Activated CD4-positive, alpha-beta memory T cell treated with anti-CD3 and anti-CD28 coated beads for 36 hours (primary cell): ENCODE measurements around the gene GLT1D1. TPM values are rescaled to one million over a fixed set of nuclear protein-coding genes. Genes with fewer than 3 reads are reported as not detected.

Experiments
- CTCF ChIA-PET: fragments of 350-600 bp; sonication (Branson Sonifier 250); formaldehyde crosslinking; loops from one replicate; lab custom pipeline; 2021; ENCODE audit warnings: antibody characterized with exemption, inconsistent platforms; lab: Charles Lee
- POLR2A ChIA-PET: fragments of 350-600 bp; sonication (Branson Sonifier 250); formaldehyde crosslinking; loops from one replicate; lab custom pipeline; 2021; ENCODE audit warnings: antibody characterized with exemption; lab: Charles Lee
- DNase-seq: peaks from one replicate; pipeline ENCODE4 v3.0.0-alpha.2; 2020
- H3K27ac Mint-ChIP-seq: one replicate; pipeline ENCODE4 v1.8.0; 2021; ENCODE audit warnings: mixed read lengths
- H3K27me3 Mint-ChIP-seq: one replicate; pipeline ENCODE4 v1.8.0; 2021; ENCODE audit warnings: mixed read lengths
- H3K36me3 Mint-ChIP-seq: one replicate; pipeline ENCODE4 v1.8.0; 2021; ENCODE audit warnings: mixed read lengths
- H3K4me1 Mint-ChIP-seq: one replicate; pipeline ENCODE4 v1.8.0; 2021; ENCODE audit warnings: low read depth, mixed read lengths
- H3K4me3 Mint-ChIP-seq: one replicate; pipeline ENCODE4 v1.8.0; 2021; ENCODE audit warnings: mild to moderate bottlenecking, mixed read lengths
- H3K9me3 Mint-ChIP-seq: one replicate; pipeline ENCODE4 v1.8.0; 2021; ENCODE audit warnings: mixed read lengths
- intact Hi-C: fragments of 100-400 bp; cut with micrococcal nuclease; formaldehyde crosslinking; loops from one replicate; pipeline ENCODE4 v1.15.1; 2023
- total RNA-seq, 2 experiments: library from RNA; stranded (reverse); gene quantifications; one replicate each; pipeline ENCODE4 v1.2.3, GENCODE V29; 2021

Gene GLT1D1
- total RNA-seq, 2 experiments from 2014 or later: not detected

DNA sequence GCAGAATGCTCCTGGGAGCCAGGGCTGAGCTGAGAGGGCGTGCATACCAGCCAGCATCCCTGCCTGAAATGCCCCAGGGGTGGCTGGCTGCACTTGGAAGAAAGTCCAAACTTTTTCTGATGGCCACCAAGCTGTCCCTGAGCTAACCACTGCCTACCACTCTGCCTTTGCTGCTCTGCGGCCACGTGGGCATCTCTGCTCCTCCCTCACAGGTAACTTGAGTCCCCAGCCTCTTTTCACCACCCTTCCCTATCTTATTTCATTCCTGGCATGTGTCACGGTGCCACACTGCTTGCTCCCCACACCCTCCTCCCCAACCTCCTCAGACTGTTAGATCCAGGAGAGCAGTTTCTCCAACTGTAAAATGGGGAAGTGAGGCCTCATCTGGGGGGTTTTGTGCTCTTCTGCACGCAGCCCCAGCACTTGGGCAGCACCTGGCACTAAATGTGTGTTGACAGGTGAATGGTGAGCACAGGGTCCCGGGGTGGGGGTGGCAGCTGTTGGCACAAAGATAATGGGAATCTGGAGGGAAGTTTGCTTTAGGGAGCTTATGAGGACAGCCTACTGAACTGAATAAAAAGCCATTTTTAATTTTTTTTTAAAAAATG, 113.0 kb downstream of the GLT1D1 start:
- intact Hi-C loops: no loop called here
- no peak for DNase-seq
- Mint-ChIP-seq H3K27me3 (no peaks in the 10 kb centered on the region), H3K9me3 (peaks cover 8% of the 10 kb centered on the region), H3K27ac (no peak overlapping the region), H3K36me3 (no peaks in the 10 kb centered on the region), H3K4me3 (no peak overlapping the region), H3K4me1 (no peaks in the 10 kb centered on the region)
- POLR2A ChIA-PET: no interaction called here
- CTCF ChIA-PET: interaction anchor here (1.2 kb wide), 1 partner anchor 9 kb away, joined by 3 read pairs; no protein-coding TSS in a partner anchor

DNA sequence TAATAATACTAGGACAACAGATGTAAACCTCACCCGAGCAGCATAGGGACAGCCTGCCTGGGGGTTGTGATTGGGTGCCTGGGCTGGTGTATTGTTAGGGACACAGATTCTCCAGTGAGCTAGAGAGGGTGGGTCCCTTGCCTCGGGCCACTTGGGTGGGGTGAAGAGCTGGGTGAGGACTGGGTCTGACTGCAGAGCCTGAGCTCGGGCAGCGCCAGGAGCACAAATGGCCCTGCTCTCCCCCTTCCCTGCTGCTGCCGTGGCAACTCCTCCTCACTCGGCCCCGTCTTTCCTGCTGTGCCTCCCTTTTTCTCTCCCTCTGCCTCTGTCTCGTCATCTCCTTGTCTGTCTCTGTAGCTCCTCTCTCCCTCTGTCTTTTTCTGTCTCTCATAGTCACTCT, 115.4 kb downstream of the GLT1D1 start:
- H3K4me3 Mint-ChIP-seq: no peak overlapping the region
- H3K36me3 Mint-ChIP-seq: no peaks in the 10 kb centered on the region
- no peaks in the 10 kb centered on the region for H3K4me1 Mint-ChIP-seq
- CTCF ChIA-PET: no interaction called here
- peaks cover 5% of the 10 kb centered on the region for H3K27me3 Mint-ChIP-seq
- POLR2A ChIA-PET: interaction anchor here (0.5 kb wide), 1 partner anchor 1862 kb away, joined by 4 read pairs; no protein-coding TSS in a partner anchor
- DNase-seq: no peak
- intact Hi-C loops: no loop called here
- H3K27ac Mint-ChIP-seq: no peak overlapping the region
- peaks cover 8% of the 10 kb centered on the region for H3K9me3 Mint-ChIP-seq

DNA sequence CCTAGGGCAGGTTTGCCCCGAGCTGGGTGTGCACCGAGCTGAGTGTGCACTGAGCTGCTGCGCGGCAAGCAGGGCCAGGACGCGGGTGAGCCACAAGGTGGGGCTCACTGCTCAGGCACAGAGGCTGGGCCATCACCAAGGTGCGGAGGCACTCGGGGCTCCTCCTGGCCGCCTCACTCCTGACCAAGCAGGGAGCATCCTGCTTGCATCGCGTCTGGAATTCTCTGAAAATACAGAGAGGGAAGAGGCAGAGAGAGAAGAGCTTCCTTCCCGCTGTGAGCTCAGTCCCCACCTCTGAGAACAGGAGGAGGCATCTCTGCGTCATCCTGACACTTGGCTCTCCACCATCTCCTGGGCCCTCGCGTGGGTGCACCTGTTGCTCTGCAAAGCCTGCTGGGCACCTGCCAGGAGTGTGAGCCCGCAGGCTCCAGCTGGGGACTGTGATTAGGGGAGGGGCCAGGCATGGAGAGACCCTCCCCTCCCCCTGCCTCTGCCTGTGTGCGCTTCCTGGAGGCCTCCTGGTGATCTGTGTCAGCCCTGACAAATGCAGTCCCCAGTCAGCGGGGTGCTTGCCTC, 116.3 kb downstream of the GLT1D1 start:
- POLR2A ChIA-PET: no interaction called here
- CTCF ChIA-PET: no interaction called here
- peaks cover 6% of the 10 kb centered on the region for H3K9me3 Mint-ChIP-seq
- peak; percentile 17 for DNase-seq
- peaks cover 8% of the 10 kb centered on the region for H3K27me3 Mint-ChIP-seq
- no peaks in the 10 kb centered on the region for H3K36me3 Mint-ChIP-seq
- H3K27ac Mint-ChIP-seq: no peak overlapping the region
- H3K4me3 Mint-ChIP-seq: no peak overlapping the region
- H3K4me1 Mint-ChIP-seq: no peaks in the 10 kb centered on the region
- intact Hi-C loops: no loop called here

DNA sequence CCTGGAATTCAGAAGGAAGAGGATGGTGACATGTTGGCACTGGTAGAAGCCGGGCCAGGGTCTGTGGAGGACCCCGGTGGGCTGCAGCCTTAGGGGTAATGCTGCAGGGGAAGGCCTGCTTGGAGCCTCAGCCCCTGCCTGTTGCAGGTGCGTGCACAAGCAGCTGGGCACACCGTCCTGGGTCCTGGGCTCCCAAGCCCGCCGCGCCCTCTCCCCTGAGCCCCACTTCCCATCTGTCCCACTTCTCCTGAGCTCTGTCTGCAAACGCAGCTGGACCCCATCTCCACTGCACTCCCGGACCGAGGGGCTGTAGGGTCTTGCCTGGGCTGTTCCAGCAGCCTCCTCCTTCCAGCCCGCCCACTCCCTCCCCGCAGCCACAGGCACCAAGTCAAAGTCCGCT, 116.8 kb downstream of the GLT1D1 start:
- no peaks in the 10 kb centered on the region for H3K36me3 Mint-ChIP-seq
- peaks cover 8% of the 10 kb centered on the region for H3K27me3 Mint-ChIP-seq
- H3K4me1 Mint-ChIP-seq: no peaks in the 10 kb centered on the region
- intact Hi-C loops: no loop called here
- H3K27ac Mint-ChIP-seq: no peak overlapping the region
- no peak for DNase-seq
- ChIA-PET POLR2A (no interaction called here), CTCF (no interaction called here)
- peaks cover 1% of the 10 kb centered on the region for H3K9me3 Mint-ChIP-seq
- H3K4me3 Mint-ChIP-seq: no peak overlapping the region

DNA sequence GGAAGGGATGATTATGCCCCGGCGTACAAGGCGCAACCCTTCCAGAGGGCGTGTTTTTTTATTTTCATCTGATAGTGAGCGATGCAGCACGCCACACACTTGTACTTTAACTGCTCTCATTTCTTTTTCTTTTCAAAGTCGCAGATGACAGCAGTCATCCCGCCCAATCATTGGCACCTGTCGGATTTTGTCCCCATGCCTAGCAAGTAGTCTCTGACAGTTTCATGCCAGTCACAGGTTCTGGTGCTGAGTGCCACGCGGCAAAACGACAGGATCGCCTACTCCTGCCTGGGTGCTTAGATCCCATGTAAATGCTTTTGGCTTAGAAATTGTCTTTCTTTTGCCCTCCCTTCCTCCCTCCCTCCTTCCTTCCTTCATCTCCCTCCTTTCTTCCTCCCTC, 117.7 kb downstream of the GLT1D1 start:
- ChIA-PET CTCF (no interaction called here), POLR2A (no interaction called here)
- Mint-ChIP-seq H3K9me3 (no peaks in the 10 kb centered on the region), H3K4me3 (no peak overlapping the region), H3K27ac (no peak overlapping the region), H3K27me3 (peaks cover 12% of the 10 kb centered on the region), H3K4me1 (no peaks in the 10 kb centered on the region), H3K36me3 (no peaks in the 10 kb centered on the region)
- intact Hi-C loops: no loop called here
- DNase-seq: no peak

DNA sequence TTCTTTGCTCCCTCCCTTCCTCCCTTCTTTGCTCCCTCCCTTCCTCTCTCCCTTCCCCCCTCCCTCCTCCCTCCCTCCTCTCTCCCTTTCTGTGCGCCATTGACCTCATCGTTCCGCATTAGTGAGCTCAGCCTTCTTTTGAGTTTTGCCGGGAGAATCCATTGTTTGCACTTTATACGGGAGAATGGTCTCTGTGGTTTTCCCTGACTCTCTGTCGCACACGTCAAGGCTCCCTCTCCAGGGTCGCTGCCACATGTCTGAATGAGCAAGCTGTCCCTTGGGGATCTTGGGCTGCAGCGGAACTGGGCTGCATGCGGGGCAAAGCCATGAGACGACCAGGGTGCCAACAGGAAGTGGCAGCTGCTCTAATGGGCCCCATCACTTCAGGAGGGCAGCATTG, 118.5 kb downstream of the GLT1D1 start:
- H3K27ac Mint-ChIP-seq: no peak overlapping the region
- peaks cover 12% of the 10 kb centered on the region for H3K27me3 Mint-ChIP-seq
- H3K36me3 Mint-ChIP-seq: no peaks in the 10 kb centered on the region
- ChIA-PET CTCF (no interaction called here), POLR2A (no interaction called here)
- H3K4me3 Mint-ChIP-seq: no peak overlapping the region
- DNase-seq: no peak
- no peaks in the 10 kb centered on the region for H3K9me3 Mint-ChIP-seq
- intact Hi-C loops: no loop called here
- H3K4me1 Mint-ChIP-seq: no peaks in the 10 kb centered on the region

DNA sequence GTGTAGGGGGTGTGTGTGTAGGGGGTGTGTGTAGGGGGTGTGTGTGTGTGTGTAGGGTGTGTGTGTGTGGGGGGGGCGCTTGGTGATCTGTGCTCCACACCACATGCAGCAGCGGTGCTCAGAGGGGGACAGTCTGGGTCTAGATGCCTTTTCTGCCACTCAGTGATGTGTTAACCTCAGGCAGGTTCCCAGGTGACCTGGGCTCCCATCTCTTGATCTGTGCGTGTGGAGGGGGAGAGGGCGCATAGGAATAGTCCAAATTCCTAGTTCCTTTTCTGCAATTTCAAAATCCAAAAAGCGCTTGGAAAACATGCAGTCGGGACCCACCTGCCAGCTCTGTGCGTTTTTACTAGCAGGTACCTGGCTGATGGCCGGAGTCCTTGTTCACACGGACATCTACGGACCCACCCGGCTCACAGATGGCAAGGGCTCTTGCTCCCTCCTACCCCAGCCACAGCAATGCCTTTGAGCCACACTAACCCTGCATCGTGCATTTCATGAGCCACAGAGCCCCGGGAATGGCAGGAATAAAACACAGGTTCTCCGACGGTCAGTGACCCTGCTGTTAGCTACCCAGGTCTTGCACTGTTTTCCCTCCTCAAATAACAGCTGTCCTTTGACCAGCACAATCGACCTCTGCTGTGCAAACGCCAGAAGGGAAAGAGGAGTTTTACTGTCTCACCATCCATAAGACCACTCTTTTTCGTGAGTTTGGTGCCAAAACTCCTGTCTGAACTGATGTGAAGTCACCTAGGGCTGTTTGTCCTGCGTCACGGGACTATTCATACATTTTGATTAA, 120.8 kb downstream of the GLT1D1 start:
- no peaks in the 10 kb centered on the region for H3K4me1 Mint-ChIP-seq

DNA sequence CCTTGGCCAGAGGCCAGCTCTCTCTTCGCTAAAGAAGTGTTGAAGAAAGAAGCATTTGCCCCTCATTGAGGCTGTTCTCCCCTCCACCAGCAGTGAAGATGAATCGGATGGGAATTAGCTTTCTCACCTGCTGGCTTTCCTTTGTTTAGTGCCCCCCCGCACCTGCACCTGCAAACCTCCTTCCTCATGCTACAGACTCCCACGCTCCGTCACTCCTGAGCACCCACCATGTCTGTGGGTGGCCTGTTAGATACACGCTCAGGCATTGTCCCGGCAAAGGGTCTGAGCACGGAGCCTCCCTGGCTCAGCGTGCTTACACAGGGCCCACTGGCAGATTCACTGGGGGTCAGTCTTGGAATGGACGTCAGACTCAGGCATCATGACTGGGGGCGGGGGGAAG, 121.6 kb downstream of the GLT1D1 start:
- POLR2A ChIA-PET: no interaction called here
- H3K4me3 Mint-ChIP-seq: no peak overlapping the region
- intact Hi-C loops: no loop called here
- CTCF ChIA-PET: interaction anchor here (1.0 kb wide), 1 partner anchor 8 kb away, joined by 3 read pairs; no protein-coding TSS in a partner anchor
- no peak overlapping the region for H3K27ac Mint-ChIP-seq
- no peaks in the 10 kb centered on the region for H3K9me3 Mint-ChIP-seq
- H3K4me1 Mint-ChIP-seq: no peaks in the 10 kb centered on the region
- DNase-seq: no peak
- H3K27me3 Mint-ChIP-seq: peaks cover 21% of the 10 kb centered on the region
- H3K36me3 Mint-ChIP-seq: no peaks in the 10 kb centered on the region

More for the DNA sequence above, 120.8 kb downstream of the GLT1D1 start:
- Mint-ChIP-seq H3K4me3 (no peak overlapping the region), H3K9me3 (no peaks in the 10 kb centered on the region), H3K27ac (no peak overlapping the region), H3K27me3 (peaks cover 18% of the 10 kb centered on the region), H3K36me3 (no peaks in the 10 kb centered on the region)
- intact Hi-C loops: no loop called here
- ChIA-PET POLR2A (no interaction called here), CTCF (no interaction called here)
- DNase-seq: no peak

DNA sequence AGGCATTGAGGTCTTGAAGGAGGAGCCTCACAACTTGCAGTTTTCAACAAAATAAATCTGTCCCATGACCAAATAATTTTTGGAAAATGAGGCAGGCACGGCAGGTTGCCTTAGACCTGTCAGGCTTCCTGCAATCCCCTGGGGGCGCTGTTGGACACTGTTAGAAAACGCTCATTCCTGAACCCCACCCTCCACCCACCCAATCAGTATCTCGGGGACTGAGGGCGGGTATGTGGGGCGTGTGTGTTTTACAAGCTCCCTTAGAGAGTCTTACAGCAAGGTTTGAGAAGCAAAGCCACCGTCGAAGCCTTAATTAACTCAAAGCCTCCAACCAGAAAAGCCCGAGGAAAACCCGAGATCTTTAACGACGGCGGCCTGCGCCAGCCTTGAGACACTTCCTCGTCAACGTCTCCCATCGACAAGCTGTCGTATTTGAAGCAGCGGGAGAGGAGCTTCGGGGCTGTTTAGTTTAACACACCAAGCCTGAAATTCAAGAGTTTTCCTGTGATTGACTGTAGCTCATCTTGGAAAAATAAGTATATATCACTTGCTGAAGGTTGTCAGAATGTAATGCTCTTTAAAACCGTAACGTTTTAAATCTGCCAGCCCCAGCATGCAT, 123.0 kb downstream of the GLT1D1 start:
- intact Hi-C loops: no loop called here
- ChIA-PET POLR2A (interaction anchor here (0.6 kb wide), 1 partner anchor 71 kb away, joined by 3 read pairs; no protein-coding TSS in a partner anchor), CTCF (no interaction called here)
- H3K27me3 Mint-ChIP-seq: peaks cover 22% of the 10 kb centered on the region
- H3K27ac Mint-ChIP-seq: no peak overlapping the region
- no peak overlapping the region for H3K4me3 Mint-ChIP-seq
- no peaks in the 10 kb centered on the region for H3K4me1 Mint-ChIP-seq
- H3K9me3 Mint-ChIP-seq: no peaks in the 10 kb centered on the region
- DNase-seq: peak; percentile 14
- H3K36me3 Mint-ChIP-seq: no peaks in the 10 kb centered on the region

DNA sequence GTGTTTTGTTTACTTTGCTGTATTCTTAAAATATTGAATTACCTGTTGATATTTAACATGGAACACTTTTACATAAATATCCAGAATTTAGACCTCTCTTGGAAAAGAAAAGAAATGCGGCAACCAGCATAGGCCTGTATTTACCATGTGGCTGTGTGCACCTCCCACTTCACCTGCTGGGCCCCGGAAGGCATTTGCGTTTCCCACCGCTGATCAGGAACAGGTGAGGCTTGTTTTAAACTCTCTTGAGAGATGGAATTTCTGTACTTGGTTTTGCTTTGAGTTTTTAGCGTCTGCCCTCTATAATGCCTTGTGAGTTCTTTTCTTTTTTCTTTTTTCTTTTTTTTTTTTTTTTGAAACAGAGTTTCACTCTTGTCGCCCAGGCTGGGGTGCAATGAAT, 124.2 kb downstream of the GLT1D1 start:
- no peak for DNase-seq
- ChIA-PET POLR2A (no interaction called here), CTCF (no interaction called here)
- H3K4me3 Mint-ChIP-seq: no peak overlapping the region
- no peaks in the 10 kb centered on the region for H3K4me1 Mint-ChIP-seq
- H3K36me3 Mint-ChIP-seq: no peaks in the 10 kb centered on the region
- peaks cover 20% of the 10 kb centered on the region for H3K27me3 Mint-ChIP-seq
- intact Hi-C loops: no loop called here
- H3K9me3 Mint-ChIP-seq: no peaks in the 10 kb centered on the region
- H3K27ac Mint-ChIP-seq: no peak overlapping the region

DNA sequence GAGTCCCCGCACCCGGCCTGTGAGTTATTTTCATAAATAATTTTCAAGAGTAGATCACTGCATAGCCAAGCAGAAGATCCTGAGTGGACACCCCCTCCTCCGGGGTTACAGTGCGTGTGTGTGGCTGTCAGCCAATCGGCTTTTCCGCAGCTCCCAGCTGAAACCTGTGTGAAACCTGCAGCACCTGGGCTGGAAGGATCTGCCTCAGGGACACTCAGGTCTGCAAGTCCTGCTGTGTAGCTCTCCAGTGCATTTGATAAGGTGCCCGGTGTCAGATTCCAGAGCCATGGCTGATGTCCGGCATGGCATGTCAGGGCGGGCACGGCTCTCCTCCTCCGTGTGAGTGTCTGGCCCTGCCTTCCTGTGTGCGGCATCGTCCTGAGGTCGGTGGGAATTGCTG, 124.8 kb downstream of the GLT1D1 start:
- Mint-ChIP-seq H3K9me3 (no peaks in the 10 kb centered on the region), H3K4me3 (no peak overlapping the region), H3K4me1 (no peaks in the 10 kb centered on the region), H3K27me3 (peaks cover 17% of the 10 kb centered on the region), H3K36me3 (no peaks in the 10 kb centered on the region), H3K27ac (no peak overlapping the region)
- no peak for DNase-seq
- ChIA-PET POLR2A (no interaction called here), CTCF (no interaction called here)
- intact Hi-C loops: no loop called here

DNA sequence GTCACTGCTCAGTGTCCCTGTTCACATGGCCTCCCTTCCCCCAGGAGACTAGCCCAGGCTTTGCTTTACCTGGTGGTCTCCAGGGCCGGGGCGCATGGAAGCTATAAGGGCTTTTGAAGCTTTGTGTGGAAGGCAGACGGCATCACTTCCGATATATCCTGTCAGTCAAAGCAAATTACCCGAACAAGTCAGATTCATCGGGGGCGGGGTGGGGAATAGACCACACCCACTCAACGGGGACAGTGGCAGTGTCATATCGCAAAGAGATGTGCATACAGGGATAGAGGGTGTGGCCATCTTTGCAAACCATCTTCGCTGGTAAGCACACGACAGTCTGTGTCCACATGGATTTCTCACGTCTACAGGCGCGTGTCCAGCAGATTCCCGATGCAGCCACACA, 127.3 kb downstream of the GLT1D1 start:
- ChIA-PET CTCF (no interaction called here), POLR2A (no interaction called here)
- Mint-ChIP-seq H3K4me1 (no peaks in the 10 kb centered on the region), H3K4me3 (no peak overlapping the region), H3K36me3 (no peaks in the 10 kb centered on the region), H3K9me3 (no peaks in the 10 kb centered on the region), H3K27ac (no peak overlapping the region), H3K27me3 (peaks cover 12% of the 10 kb centered on the region)
- intact Hi-C loops: no loop called here
- DNase-seq: no peak
